K562 (cell line): ENCODE results near the gene FASTKD3. TPM values are rescaled to one million over a fixed set of nuclear protein-coding genes. Genes with fewer than 3 reads are reported as not detected.

Experiments
- E2F4 ChIP-seq: sonication (generic); formaldehyde crosslinking; IDR thresholded peaks from 2 replicates; pipeline ENCODE4 v1.8.0; 2022; ENCODE audit warnings: mild to moderate bottlenecking, low read depth, missing genetic modification reagents
- KAT7 ChIP-seq: sonication (generic); formaldehyde crosslinking; IDR thresholded peaks from 2 replicates; pipeline ENCODE4 v1.8.0; 2022; ENCODE audit warnings: missing genetic modification reagents, mild to moderate bottlenecking, borderline replicate concordance
- NFIC ChIP-seq: fragments of 450-650 bp; IDR thresholded peaks from 2 replicates; pipeline ENCODE4 v1.6.1; 2017; ENCODE audit warnings: mild to moderate bottlenecking, inconsistent platforms
- RERE ChIP-seq: sonication (generic); formaldehyde crosslinking; IDR thresholded peaks from 2 replicates; pipeline ENCODE4 v1.8.0; 2023; ENCODE audit warnings: missing genetic modification reagents, mild to moderate bottlenecking, borderline replicate concordance
- polyA plus RNA-seq, 8 experiments: library from polyadenylated mRNA; depleted of rRNA in 4 of 8; stranded (reverse) in 5 of 8; unstranded in 3 of 8; fragments of >200 nt; fragmentation: Nextera tagmentation in 2 of 8; fragmentation: Illumina TruSeq in 1 of 8; extraction: Ambion mirVana in 2 of 8; extraction: Trizol in 1 of 8; gene quantifications; 2 replicates each; pipeline versions ENCODE4 v1.2.1 to v1.2.3, GENCODE V29; 2011 to 2014; ENCODE audit warnings: inconsistent platforms in 1 of 8, missing spikeins in 1 of 8
- total RNA-seq, 7 experiments: library from RNA; depleted of rRNA in 6 of 7; stranded (reverse); fragments of >200 nt in 6 of 7; fragmentation: Illumina TruSeq in 2 of 7; extraction: Trizol in 2 of 7; gene quantifications; 2 replicates each; pipeline versions ENCODE4 v1.2.1 to v1.2.3, GENCODE V29; 2011 to 2021; ENCODE audit warnings: low replicate concordance in 1 of 7

Gene FASTKD3
- total and polyA plus RNA-seq, 9 of the 15 experiments (the other 6 are each of a cell fraction or from before 2014, with no cell fraction given), result 17.1 to 149 (median 47.5) TPM

- TF ChIP-seq RERE, result no peak
- TF ChIP-seq KAT7 (CRISPR knock-in tag), result no peak
- no peak for TF ChIP-seq NFIC
- no peak for TF ChIP-seq E2F4
Observed at GRCh38 chr5:7852542-7852941, 16.3 kb downstream of the FASTKD3 start (continued).
